Stimulated activated memory B cell treated with anti-CD40 and anti-IgM and Interleukin-4, amounts not matched to agents 10 μg/mL and 1 μg/mL and 100 μg/mL, for 72 hours (primary cell): ENCODE measurements around the gene MPL.

Experiments used
- ATAC-seq: fragments of 150-1000 bp; cut with Tn5 transposase; 2 replicates; pipeline ENCODE4 v1.10.0; 2021
- H3K27ac Mint-ChIP-seq: one replicate; pipeline ENCODE4 v1.8.0; 2022; ENCODE audit warnings: mild to moderate bottlenecking, mixed read lengths
- H3K27me3 Mint-ChIP-seq: one replicate; pipeline ENCODE4 v1.8.0; 2022; ENCODE audit warnings: mixed read lengths
- H3K36me3 Mint-ChIP-seq: one replicate; pipeline ENCODE4 v1.8.0; 2022; ENCODE audit warnings: mixed read lengths
- H3K4me1 Mint-ChIP-seq: one replicate; pipeline ENCODE4 v1.8.0; 2022; ENCODE audit warnings: mixed read lengths
- H3K4me3 Mint-ChIP-seq: one replicate; pipeline ENCODE4 v1.8.0; 2022; ENCODE audit warnings: mild to moderate bottlenecking, moderate library complexity, mixed read lengths
- H3K9me3 Mint-ChIP-seq: one replicate; pipeline ENCODE4 v1.8.0; 2022; ENCODE audit warnings: mixed read lengths

MPL gene

DNA sequence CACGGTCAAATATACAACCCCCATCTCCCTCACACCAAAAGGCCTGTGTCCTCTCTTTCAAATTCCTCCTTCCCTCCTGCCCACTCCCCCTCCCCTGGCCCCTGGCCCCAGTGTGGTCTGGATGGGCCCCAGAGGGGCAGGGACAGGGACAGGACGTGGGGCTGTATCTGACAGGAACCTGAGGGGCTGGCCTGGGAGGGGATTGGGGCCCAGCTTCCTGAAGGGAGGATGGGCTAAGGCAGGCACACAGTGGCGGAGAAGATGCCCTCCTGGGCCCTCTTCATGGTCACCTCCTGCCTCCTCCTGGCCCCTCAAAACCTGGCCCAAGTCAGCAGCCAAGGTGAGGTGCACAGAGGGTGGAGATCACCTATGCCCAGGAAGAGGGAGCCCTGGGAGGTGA is at the start of gene MPL:
MPL (plus strand) TSS at position 231 of the 400 bp plus-strand sequence; CDS start at position 262, 31 bp downstream.
- Mint-ChIP-seq H3K4me1 (no peaks in the 10 kb centered on the region), H3K4me3 (no peak within 1 kb of the TSS), H3K36me3 (no peaks in the 10 kb centered on the region), H3K9me3 (no peaks in the 10 kb centered on the region), H3K27me3 (no peaks in the 10 kb centered on the region), H3K27ac (no peak within 1 kb of the TSS)
- ATAC-seq = peak; percentile 54

DNA sequence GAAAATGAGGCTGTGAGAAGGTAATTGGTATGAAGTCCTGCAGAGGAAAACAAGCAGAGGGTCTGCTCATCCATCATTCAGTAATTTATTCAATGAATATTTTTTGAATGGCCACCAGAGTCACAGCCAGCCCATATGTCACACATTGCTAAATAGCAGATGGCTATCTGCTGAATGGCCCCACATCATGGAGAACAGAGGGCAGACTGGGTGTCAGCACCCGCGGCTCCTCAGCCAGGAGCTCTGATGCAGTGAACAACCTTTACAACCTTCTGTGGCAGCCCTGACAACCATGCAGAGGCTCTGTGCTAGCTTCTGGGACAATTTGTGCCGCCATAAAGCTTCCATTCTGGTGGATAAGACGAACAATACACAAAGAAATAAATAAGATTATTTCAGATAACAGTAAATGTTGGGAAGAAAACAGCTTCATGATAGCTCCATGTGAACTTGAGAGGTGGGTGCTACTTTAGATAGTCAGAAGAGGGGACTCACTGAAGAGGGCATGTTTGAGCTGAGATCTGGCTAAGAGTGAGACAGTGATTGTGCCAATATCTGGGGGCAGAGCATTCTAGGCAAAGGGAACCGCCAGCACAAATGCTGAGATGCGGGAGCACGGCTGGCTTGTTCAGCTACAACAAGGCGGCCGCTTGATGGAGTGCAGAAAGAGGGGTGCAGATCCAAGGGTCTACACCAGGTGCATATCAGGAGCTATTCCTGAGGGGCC is 49.4 kb upstream of the MPL start:
- no peak for ATAC-seq
- H3K27me3 Mint-ChIP-seq = peaks cover 18% of the 10 kb centered on the region
- no peaks in the 10 kb centered on the region for H3K36me3 Mint-ChIP-seq
- peaks cover 5% of the 10 kb centered on the region for H3K4me1 Mint-ChIP-seq
- H3K9me3 Mint-ChIP-seq = no peaks in the 10 kb centered on the region
- no peak overlapping the region for H3K4me3 Mint-ChIP-seq
- no peak overlapping the region for H3K27ac Mint-ChIP-seq

DNA sequence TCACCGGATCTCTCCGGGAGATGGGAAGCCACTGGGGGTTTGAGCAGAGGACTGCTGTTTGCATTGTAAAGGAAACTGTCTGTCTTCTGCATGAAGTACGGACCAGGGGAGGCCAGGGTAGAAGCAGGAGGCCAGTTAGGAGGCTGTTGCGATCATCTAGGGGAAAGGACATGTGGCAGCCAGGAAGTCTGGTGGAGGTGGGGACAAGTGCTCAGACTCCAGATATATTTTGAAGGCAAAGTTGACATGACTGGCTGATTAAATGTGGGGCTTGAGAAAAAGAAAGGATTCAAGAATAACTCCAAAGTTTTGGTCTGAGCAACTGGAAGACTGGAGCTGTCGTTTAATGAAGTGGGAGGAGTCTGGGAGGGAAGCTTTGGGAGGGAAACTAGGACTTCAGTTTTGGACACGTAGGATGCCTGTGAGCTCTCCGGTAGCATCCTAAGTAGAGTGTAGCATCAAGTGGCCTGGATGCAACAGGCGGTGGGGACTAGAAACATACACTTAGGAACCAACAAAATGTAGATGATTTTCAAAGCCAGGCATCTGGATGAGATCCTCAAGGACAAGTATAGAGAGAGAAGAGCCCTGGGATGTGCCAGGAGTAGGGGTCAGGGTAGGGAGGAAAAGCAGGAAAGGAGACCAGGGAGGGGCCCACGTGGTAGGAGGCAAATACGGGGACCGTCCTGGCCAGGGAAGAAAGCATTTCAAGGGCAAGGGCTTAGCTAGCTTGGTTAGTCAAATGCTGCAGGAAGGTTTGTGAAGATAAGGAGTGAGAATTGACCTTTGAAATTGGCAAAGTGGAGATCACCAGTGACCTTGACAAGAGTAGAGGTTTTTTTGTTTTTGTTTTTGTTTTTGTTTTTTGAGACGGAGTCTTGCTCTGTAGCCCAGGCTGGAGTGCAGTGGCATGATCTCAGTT is 48.6 kb upstream of the MPL start:
- H3K27me3 Mint-ChIP-seq = peaks cover 18% of the 10 kb centered on the region
- H3K4me3 Mint-ChIP-seq = no peak overlapping the region
- H3K4me1 Mint-ChIP-seq = peaks cover 5% of the 10 kb centered on the region
- ATAC-seq = no peak
- H3K9me3 Mint-ChIP-seq = no peaks in the 10 kb centered on the region
- no peaks in the 10 kb centered on the region for H3K36me3 Mint-ChIP-seq
- no peak overlapping the region for H3K27ac Mint-ChIP-seq

DNA sequence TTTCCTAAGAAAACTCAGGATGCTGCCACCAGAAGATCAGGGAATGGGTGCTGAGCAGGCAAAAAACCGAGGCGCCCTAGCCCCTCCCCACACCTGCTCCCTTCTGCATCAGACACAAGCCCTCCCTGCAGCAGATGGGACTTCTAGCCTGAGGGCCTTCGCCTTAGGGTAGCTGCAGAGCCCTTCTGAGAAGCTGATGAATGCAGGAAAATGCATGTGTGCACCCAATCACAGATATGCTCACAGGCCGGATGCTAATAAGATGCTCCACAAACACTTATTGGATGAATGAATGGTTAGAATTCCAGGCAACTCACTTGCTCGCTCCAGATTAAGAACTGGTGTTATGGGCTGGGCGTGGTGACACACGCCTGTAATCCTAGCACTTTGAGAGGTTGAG is 45.4 kb upstream of the MPL start:
- H3K27me3 Mint-ChIP-seq = no peaks in the 10 kb centered on the region
- no peak overlapping the region for H3K4me3 Mint-ChIP-seq
- no peak overlapping the region for H3K27ac Mint-ChIP-seq
- H3K9me3 Mint-ChIP-seq = no peaks in the 10 kb centered on the region
- H3K4me1 Mint-ChIP-seq = peaks cover 5% of the 10 kb centered on the region
- H3K36me3 Mint-ChIP-seq = no peaks in the 10 kb centered on the region
- no peak for ATAC-seq

DNA sequence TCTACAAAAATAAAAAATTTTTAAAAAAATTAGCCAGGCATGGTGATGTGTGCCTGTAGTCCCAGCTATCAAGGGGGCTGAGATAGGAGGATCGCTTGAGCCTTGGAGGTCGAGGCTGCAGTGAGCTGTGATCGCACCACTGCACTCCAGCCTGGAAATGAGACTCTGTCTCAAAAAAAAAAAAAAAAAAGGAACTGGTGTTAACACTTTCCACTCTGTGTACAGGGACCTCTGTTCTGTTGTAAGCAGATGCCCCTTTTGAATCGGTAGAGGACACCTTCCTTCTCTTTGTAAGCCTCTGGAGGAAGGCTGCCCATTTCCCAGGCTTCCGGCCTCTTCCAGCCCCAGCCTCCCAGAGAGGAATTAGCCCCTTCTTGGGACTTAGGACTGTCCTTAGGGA is 44.9 kb upstream of the MPL start:
- ATAC-seq = no peak
- no peaks in the 10 kb centered on the region for H3K9me3 Mint-ChIP-seq

DNA sequence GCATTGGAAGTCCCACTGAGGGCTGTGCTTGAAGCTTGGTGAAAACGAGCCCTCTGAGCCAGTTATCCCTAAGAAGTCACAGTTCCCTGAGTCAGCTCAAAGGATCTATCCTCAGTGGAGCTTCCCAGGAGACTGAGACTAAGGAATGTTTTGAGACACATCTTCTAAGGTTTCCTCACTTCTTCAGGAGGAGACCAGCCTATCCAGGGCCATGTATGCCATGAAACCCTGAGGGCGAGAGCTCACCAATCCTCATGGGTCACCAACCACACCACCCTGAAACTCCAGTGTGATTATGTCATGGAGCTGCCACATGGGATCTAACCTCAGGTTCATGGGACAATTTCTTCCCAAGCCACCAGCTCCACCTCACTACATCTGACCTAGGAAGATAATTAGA is 44.4 kb upstream of the MPL start:
- Mint-ChIP-seq H3K4me1 (peaks cover 5% of the 10 kb centered on the region), H3K27me3 (no peaks in the 10 kb centered on the region), H3K9me3 (no peaks in the 10 kb centered on the region), H3K4me3 (no peak overlapping the region), H3K27ac (no peak overlapping the region), H3K36me3 (no peaks in the 10 kb centered on the region)
- ATAC-seq = no peak

More for the DNA sequence above, 44.9 kb upstream of the MPL start:
- no peak overlapping the region for H3K27ac Mint-ChIP-seq
- no peaks in the 10 kb centered on the region for H3K27me3 Mint-ChIP-seq
- peaks cover 5% of the 10 kb centered on the region for H3K4me1 Mint-ChIP-seq
- H3K36me3 Mint-ChIP-seq = no peaks in the 10 kb centered on the region
- H3K4me3 Mint-ChIP-seq = no peak overlapping the region

DNA sequence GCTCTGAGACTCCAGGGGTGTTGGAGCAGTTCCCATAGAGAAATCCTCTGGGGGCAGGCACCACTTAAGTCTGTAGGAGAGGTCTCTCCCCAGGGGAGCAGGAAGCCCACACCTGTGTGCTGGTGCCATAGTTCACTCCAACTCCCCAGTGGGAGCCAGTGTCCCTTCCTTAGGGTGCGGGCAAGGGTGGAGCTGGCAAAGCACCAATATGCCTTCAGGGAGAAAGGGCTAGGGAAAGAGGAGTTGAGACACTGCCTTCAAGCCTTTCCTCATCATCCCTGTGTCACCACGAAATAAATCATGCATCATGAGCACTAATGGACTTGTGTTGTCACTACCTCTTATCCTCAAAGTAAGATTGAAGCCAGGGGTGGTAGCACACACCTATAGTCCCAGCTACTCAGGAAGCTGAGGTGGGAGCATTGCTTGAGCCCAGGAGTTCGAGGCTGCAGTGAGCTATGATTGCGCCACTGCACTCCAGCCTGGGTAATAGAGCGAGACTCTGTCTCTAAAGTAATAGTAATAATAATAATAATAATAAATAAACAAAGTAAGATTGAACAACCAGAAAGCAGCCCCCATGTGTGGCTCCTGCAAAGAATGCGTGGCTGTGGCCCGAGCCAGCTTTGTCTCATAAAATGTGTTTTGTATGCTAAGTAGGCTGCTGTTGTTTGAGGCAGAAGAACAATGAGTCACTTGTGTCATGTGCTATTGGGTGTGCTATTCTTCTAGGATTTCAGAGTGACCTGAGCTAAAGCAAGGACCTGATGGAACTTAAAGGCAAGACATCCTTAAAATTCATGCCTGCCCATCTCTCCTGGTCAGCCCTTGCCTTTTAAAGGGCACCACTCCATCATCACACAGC is 43.5 kb upstream of the MPL start:
- Mint-ChIP-seq H3K27me3 (no peaks in the 10 kb centered on the region), H3K27ac (no peak overlapping the region)

DNA sequence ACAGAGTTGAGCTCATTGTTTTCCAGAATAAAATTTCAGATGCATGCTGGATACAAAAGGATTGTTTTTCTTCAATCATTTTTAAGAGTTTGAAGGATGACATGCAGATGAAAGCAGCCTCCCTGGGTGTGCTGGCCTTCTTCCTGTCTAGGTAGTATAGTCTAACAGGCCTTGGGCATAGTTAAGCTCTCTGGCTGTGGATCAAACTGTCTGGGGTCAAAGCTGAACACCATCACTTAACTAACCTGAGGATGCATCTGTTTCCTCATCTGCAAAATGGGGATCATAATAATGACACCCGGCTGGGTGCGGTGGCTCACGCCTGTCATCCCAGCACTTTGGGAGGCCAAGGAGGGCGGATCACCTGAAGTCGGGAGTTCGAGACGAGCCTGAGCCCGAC is 42.9 kb upstream of the MPL start:
- Mint-ChIP-seq H3K36me3 (no peaks in the 10 kb centered on the region), H3K4me3 (no peak overlapping the region), H3K4me1 (peaks cover 5% of the 10 kb centered on the region), H3K27me3 (no peaks in the 10 kb centered on the region), H3K9me3 (no peaks in the 10 kb centered on the region), H3K27ac (no peak overlapping the region)
- no peak for ATAC-seq

More for the DNA sequence above, 43.5 kb upstream of the MPL start:
- ATAC-seq = no peak
- Mint-ChIP-seq H3K36me3 (no peaks in the 10 kb centered on the region), H3K4me3 (no peak overlapping the region), H3K4me1 (peaks cover 5% of the 10 kb centered on the region), H3K9me3 (no peaks in the 10 kb centered on the region)

DNA sequence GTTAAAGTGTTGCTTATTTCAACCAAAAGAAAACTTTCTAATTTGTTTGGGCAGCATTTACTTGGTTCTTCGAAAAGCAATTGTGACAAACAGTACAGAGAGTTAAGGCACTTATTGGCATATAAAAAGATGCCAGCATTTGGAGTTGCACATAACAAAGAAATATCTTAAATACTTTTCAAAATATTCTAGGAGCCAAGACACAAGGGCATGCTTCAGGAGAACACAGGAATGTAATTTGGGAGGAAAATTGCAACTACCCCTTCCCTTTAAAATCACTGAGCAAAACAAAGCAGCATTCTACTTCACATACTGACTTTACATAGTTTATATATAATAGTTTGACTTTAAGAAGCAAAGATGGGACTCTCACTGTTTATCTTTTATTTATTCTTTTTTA is 41.4 kb upstream of the MPL start:
- H3K36me3 Mint-ChIP-seq = no peaks in the 10 kb centered on the region
- H3K4me3 Mint-ChIP-seq = no peak overlapping the region
- H3K4me1 Mint-ChIP-seq = peaks cover 5% of the 10 kb centered on the region
- H3K27ac Mint-ChIP-seq = peak overlapping the region; percentile 51
- H3K27me3 Mint-ChIP-seq = peaks cover 7% of the 10 kb centered on the region
- no peak for ATAC-seq
- no peaks in the 10 kb centered on the region for H3K9me3 Mint-ChIP-seq

DNA sequence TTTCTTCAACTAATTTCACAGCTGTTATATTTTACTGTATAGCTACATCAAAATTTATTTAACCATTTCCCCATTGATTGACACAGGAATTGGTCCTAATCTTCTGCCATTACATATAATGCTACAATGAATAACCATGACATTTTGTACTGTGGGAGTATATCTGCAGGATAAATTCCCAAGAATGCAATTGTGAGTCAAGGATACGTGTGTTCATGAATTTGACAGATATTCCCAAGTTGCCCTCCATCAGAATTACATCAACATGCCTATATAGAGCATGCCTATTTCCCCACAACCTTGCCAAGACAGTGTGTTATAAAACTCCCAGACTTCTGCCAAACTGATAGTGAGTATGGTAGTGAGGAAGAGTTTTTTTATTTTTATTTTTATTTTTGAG is 39.6 kb upstream of the MPL start:
- Mint-ChIP-seq H3K9me3 (no peaks in the 10 kb centered on the region), H3K4me3 (no peak overlapping the region), H3K36me3 (no peaks in the 10 kb centered on the region), H3K27me3 (peaks cover 19% of the 10 kb centered on the region), H3K4me1 (peaks cover 2% of the 10 kb centered on the region), H3K27ac (no peak overlapping the region)
- no peak for ATAC-seq

DNA sequence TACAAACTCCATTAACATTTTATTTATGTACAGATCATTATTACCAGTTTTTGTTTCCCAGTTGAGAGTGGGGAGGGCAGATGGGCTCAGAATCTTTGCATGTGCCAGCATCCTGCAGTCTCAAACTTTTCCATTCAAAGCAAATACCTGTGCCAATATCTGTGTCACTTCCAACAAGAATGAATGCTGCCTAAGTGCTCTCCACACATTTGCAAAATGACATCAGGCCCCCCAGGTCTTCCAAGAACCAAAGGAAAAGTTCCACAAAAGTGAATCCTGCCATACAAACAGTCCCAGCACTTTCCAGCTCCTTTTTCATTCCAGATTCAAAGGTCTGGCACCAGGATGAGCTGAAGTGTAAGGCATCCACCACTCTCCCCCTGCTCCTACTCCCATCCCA is 38.5 kb upstream of the MPL start:
- ATAC-seq = no peak
- Mint-ChIP-seq H3K4me1 (no peaks in the 10 kb centered on the region), H3K27ac (no peak overlapping the region), H3K27me3 (peaks cover 24% of the 10 kb centered on the region), H3K4me3 (no peak overlapping the region), H3K36me3 (no peaks in the 10 kb centered on the region), H3K9me3 (no peaks in the 10 kb centered on the region)

DNA sequence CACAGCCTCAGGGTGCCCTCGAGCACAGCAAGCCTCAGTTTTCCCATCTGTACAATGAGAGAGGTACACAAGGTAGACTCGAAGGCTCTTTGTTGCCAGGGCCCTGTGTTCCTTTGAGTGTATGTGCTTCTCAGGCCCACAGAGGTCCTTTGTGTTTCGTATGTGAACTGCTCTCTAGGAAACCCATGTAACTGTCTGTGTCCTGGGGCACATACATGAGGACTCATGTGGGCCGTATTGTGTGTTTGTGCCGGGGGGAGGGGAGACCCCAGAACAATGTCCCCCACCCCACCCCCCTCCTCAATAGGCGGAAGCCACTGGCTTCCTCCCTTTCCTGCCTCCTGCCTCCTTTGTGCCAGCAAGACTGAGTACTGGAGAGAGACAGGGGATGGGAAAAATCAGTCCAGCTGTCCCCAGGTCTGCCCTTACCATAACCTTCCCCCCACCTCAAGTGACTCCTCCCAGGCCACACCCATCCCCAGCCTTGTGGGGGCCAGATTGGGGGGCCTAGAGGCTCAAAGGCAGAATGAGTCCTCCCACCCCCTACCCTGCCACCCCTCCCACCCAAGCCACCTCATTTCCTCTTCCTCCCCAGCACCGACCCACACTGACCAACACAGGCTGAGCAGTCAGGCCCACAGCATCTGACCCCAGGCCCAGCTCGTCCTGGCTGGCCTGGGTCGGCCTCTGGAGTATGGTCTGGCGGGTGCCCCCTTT is 37.1 kb upstream of the MPL start, which contains the start of gene TIE1:
TIE1 (plus strand) TSS at position 605 of the 717 bp plus-strand sequence; CDS start at position 695, 90 bp downstream.
- ATAC-seq = no peak
- H3K27me3 Mint-ChIP-seq = peaks cover 33% of the 10 kb centered on the region
- H3K9me3 Mint-ChIP-seq = no peaks in the 10 kb centered on the region
- H3K36me3 Mint-ChIP-seq = no peaks in the 10 kb centered on the region
- peak within 1 kb of the TSS; percentile 52 for H3K27ac Mint-ChIP-seq
- H3K4me3 Mint-ChIP-seq = no peak within 1 kb of the TSS
- no peaks in the 10 kb centered on the region for H3K4me1 Mint-ChIP-seq

DNA sequence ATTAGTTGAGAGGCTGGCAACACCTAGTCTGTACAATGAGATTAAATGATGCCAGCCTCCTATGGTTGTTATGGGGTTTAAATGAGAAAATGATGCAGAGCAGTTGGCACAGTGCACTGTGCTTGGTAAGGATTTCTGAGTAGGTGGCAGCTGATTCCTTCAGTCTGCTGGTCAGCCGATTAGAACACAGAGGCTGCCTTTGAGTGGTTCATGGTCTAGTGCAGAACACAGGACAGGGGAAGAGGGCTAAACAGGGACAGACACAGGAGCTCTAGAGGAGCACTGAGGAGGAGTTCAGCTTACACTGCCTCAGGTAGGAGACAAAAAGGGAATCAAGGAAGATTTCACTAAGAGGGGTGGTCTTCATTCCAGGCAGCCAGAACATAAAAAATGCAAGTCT is 35.4 kb upstream of the MPL start:
- Mint-ChIP-seq H3K27me3 (peaks cover 46% of the 10 kb centered on the region), H3K27ac (no peak overlapping the region)

DNA sequence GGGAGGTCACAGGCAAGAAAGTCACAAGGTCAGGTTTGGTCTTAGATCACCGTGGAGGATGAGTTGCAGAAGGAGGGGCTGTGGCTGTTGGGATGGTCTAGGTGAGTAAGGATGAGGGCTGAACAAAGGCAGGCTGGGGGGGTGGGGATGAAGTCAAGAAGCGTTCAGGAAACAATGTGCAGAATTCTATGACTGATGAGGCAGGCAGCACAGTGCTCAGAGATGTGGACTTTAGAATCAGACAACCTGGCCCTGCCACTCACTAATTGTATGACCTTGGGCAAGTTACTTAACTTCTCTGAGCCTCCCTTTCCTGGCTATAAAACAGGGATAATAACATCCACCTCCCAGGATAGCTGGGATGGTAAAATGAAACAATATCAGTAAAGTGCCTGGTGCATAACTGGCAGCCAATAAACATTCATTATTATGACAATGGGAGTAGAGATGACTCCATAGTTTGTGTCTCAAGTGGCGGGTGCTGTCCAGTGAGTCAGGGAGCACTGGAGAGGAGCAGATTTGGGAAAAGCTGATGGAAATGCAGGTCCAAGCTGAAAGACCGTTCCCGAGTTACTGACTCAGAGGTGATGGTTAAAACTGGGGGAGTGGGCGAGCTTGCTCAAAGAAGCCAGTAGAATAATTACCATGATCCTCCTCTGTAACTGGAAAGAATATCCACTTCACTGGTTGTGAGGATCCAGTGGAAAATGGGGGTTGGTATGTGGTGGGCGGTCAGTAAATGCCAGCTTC is 34.7 kb upstream of the MPL start:
- Mint-ChIP-seq H3K9me3 (no peaks in the 10 kb centered on the region), H3K36me3 (no peaks in the 10 kb centered on the region), H3K27ac (no peak overlapping the region), H3K4me3 (no peak overlapping the region), H3K27me3 (peaks cover 53% of the 10 kb centered on the region), H3K4me1 (no peaks in the 10 kb centered on the region)
- no peak for ATAC-seq

More for the DNA sequence above, 35.4 kb upstream of the MPL start:
- Mint-ChIP-seq H3K9me3 (no peaks in the 10 kb centered on the region), H3K36me3 (no peaks in the 10 kb centered on the region), H3K4me3 (no peak overlapping the region), H3K4me1 (no peaks in the 10 kb centered on the region)
- no peak for ATAC-seq
